ENCODE measurements around the gene SH3RF3.

The SH3RF3 gene

GRCh38 chr2:109419960-109420370 lies 291.0 kb downstream of the SH3RF3 start:
- no peak for DNase-seq (ENCODE audit: low spot score)

- DNase-seq (ENCODE audit: low spot score): no peak
These were observed 292.1 kb downstream of the SH3RF3 start for GRCh38 chr2:109421101-109421500.

- no peak for DNase-seq (ENCODE audit: low spot score)
These were observed 292.6 kb downstream of the SH3RF3 start for GRCh38 chr2:109421642-109422041.

- DNase-seq (ENCODE audit: low spot score): no peak
These were observed 293.2 kb downstream of the SH3RF3 start for GRCh38 chr2:109422071-109422757.

GRCh38 chr2:109422758-109423500 lies 293.9 kb downstream of the SH3RF3 start:
- no peak for DNase-seq (ENCODE audit: low spot score)

GRCh38 chr2:109423556-109424359 lies 294.8 kb downstream of the SH3RF3 start:
- no peak for DNase-seq (ENCODE audit: low spot score)

GRCh38 chr2:109425411-109425810 lies 296.4 kb downstream of the SH3RF3 start:
- DNase-seq (ENCODE audit: low spot score): no peak

GRCh38 chr2:109427661-109428091 lies 298.7 kb downstream of the SH3RF3 start:
- DNase-seq (ENCODE audit: low spot score): no peak

GRCh38 chr2:109428281-109428680 lies 299.3 kb downstream of the SH3RF3 start:
- DNase-seq (ENCODE audit: low spot score): no peak

- DNase-seq (ENCODE audit: low spot score): no peak
These were observed 300.0 kb downstream of the SH3RF3 start for GRCh38 chr2:109428841-109429566.

- no peak for DNase-seq (ENCODE audit: low spot score)
These were observed 300.7 kb downstream of the SH3RF3 start for GRCh38 chr2:109429567-109430328.

- DNase-seq (ENCODE audit: low spot score): no peak
These were observed 301.3 kb downstream of the SH3RF3 start for GRCh38 chr2:109430329-109430636.

GRCh38 chr2:109432421-109432820 lies 303.4 kb downstream of the SH3RF3 start:
- DNase-seq (ENCODE audit: low spot score): no peak

- DNase-seq (ENCODE audit: low spot score): no peak
These were observed 304.5 kb downstream of the SH3RF3 start for GRCh38 chr2:109433486-109433885.

GRCh38 chr2:109433926-109434325 lies 304.9 kb downstream of the SH3RF3 start:
- DNase-seq (ENCODE audit: low spot score): no peak

GRCh38 chr2:109434351-109434750 lies 305.3 kb downstream of the SH3RF3 start:
- no peak for DNase-seq (ENCODE audit: low spot score)

- no peak for DNase-seq (ENCODE audit: low spot score)
These were observed 306.2 kb downstream of the SH3RF3 start for GRCh38 chr2:109435066-109435690.

- DNase-seq (ENCODE audit: low spot score): peak; percentile 58
These were observed 307.0 kb downstream of the SH3RF3 start for GRCh38 chr2:109435901-109436598.

- no peak for DNase-seq (ENCODE audit: low spot score)
These were observed 307.7 kb downstream of the SH3RF3 start for GRCh38 chr2:109436610-109437225.

All from AG08395 (cell line).